ENCODE measurements around the gene ANKS3. TPM values are rescaled to one million over a fixed set of nuclear protein-coding genes. Genes with fewer than 3 reads are reported as not detected.

ANKS3 gene
- total RNA-seq, 1 experiment from 2014 or later = 26.6 TPM

DNA sequence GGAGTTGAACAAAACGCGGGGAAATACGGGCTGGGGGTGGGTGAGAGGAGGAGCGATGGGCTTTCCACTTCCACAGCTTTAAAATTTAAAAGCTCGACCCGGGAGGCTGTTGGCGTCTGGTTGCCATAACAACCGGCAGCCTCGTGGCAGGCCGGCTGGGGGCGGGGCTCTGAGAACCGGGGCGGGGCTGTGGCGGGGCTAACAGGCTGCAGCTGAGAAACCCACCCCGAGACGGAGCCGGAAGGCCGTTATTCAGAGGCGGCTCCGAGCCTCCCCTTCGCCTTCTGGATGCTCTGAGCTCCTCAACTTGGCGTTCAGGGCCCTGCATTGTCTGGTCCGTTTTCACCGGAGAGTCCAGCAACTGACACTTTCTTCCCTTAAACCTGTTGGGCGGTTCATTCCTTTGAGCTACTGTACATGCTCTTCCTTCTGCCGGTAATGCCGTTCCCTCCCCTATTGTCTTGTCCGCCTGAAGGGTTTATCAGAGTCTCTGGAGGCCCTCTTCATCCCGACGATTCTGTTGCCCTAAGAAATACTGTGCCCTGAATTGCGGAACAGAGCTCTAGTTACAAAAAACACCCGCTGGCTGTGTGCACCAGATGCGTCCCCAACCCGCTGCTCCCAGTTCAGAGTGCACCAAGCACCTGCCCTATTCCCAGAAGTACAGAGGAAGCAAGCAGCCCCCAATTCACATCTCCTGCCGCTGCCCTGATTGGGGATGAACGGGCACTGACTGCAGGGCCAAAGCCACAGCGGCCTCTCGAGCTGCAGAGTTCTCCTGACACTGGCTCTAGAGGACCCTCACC is 862 bp upstream of the ANKS3 start:
- POLR2A ChIA-PET = interaction anchor here (0.5 to 0.7 kb wide), 2 partner anchors 178 to 222 kb away, joined by 3 to 7 read pairs; no protein-coding TSS in a partner anchor
- CTCF ChIA-PET = interaction anchor here (0.6 to 1.2 kb wide), 2 partner anchors 20 to 52 kb away, joined by 3 to 4 read pairs; no protein-coding TSS in a partner anchor
- H3K27me3 ChIP-seq (ENCODE audit: control insufficient read depth, insufficient read depth, low read length) = no peaks in the 10 kb centered on the region
- H3K4me1 ChIP-seq (ENCODE audit: control insufficient read depth, insufficient read depth, low read length) = no peaks in the 10 kb centered on the region
- no peaks in the 10 kb centered on the region for H3K9me3 ChIP-seq (ENCODE audit: control insufficient read depth, insufficient read depth, low read depth, low read length)
- intact Hi-C loops (cut with micrococcal nuclease; ENCODE audit: unreplicated experiment) = no loop called here
- TF ChIP-seq, protein P1, sequence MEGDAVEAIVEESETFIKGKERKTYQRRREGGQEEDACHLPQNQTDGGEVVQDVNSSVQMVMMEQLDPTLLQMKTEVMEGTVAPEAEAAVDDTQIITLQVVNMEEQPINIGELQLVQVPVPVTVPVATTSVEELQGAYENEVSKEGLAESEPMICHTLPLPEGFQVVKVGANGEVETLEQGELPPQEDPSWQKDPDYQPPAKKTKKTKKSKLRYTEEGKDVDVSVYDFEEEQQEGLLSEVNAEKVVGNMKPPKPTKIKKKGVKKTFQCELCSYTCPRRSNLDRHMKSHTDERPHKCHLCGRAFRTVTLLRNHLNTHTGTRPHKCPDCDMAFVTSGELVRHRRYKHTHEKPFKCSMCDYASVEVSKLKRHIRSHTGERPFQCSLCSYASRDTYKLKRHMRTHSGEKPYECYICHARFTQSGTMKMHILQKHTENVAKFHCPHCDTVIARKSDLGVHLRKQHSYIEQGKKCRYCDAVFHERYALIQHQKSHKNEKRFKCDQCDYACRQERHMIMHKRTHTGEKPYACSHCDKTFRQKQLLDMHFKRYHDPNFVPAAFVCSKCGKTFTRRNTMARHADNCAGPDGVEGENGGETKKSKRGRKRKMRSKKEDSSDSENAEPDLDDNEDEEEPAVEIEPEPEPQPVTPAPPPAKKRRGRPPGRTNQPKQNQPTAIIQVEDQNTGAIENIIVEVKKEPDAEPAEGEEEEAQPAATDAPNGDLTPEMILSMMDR (IDR thresholded peaks at IDR 0.05) = no peak
- TF ChIP-seq TCF7L2 (IDR thresholded peaks at IDR 0.05; ENCODE audit: low read depth, low read length) = no peak
- TF ChIP-seq, protein P2, sequence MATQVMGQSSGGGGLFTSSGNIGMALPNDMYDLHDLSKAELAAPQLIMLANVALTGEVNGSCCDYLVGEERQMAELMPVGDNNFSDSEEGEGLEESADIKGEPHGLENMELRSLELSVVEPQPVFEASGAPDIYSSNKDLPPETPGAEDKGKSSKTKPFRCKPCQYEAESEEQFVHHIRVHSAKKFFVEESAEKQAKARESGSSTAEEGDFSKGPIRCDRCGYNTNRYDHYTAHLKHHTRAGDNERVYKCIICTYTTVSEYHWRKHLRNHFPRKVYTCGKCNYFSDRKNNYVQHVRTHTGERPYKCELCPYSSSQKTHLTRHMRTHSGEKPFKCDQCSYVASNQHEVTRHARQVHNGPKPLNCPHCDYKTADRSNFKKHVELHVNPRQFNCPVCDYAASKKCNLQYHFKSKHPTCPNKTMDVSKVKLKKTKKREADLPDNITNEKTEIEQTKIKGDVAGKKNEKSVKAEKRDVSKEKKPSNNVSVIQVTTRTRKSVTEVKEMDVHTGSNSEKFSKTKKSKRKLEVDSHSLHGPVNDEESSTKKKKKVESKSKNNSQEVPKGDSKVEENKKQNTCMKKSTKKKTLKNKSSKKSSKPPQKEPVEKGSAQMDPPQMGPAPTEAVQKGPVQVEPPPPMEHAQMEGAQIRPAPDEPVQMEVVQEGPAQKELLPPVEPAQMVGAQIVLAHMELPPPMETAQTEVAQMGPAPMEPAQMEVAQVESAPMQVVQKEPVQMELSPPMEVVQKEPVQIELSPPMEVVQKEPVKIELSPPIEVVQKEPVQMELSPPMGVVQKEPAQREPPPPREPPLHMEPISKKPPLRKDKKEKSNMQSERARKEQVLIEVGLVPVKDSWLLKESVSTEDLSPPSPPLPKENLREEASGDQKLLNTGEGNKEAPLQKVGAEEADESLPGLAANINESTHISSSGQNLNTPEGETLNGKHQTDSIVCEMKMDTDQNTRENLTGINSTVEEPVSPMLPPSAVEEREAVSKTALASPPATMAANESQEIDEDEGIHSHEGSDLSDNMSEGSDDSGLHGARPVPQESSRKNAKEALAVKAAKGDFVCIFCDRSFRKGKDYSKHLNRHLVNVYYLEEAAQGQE (IDR thresholded peaks at IDR 0.05; ENCODE audit: insufficient read depth in 1 of 2, low read depth in 2 of 2, low read length in 1 of 2) = no peak
- peak; percentile 94 for TF ChIP-seq SIN3A (IDR thresholded peaks at IDR 0.05; ENCODE audit: borderline replicate concordance, insufficient read depth, low read depth, low read length)
- TF ChIP-seq POLR2AphosphoS5 (IDR thresholded peaks at IDR 0.05; ENCODE audit: low read depth, low read length) = peak; percentile 53
- peak; percentile 86 for ATAC-seq
- DNase-seq (ENCODE audit: low read depth, low spot score) = peak; percentile 17
- H3K27ac ChIP-seq (ENCODE audit: low read length) = peak overlapping the region; percentile 86
- H3K36me3 ChIP-seq (ENCODE audit: control insufficient read depth, insufficient read depth, low read length) = peaks cover 4% of the 10 kb centered on the region; the same call in 1 of the 2 replicates
- in situ Hi-C loops (cut with HindIII; ENCODE audit: low pct_unique_long_range_greater_than_20kb, low sequenced_read_pairs) = no loop called here
- BruUV-seq (replicated peaks) = TSS peak; percentile 89
- peak overlapping the region; percentile 75 to 89 for H3K4me3 ChIP-seq (ENCODE audit: low read depth in 2 of 2, low read length in 2 of 2)

DNA sequence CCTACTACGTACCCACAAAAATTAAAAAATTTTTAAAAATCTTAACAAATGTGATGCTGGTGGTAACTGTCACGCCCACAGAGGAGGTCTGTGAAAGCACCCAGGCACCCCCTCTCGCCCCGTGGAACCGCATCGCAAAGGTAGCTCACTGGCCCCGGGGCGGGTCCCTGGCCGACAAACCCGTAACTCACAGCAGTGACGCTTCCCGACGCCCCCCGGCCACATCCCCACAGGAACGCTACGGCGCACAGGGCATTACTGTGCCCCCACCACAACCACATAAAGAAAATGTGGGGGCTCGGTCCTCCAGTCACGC is 366 bp downstream of the ANKS3 start:
- in situ Hi-C loops (cut with HindIII; ENCODE audit: low pct_unique_long_range_greater_than_20kb, low sequenced_read_pairs) (no loop called here), intact Hi-C loops (cut with micrococcal nuclease; ENCODE audit: unreplicated experiment) (no loop called here)
- H3K4me1 ChIP-seq (ENCODE audit: control insufficient read depth, insufficient read depth, low read length) = no peaks in the 10 kb centered on the region
- no peak for TF ChIP-seq SIN3A (IDR thresholded peaks at IDR 0.05; ENCODE audit: borderline replicate concordance, insufficient read depth, low read depth, low read length)
- TF ChIP-seq, protein P2 (IDR thresholded peaks at IDR 0.05; ENCODE audit: insufficient read depth in 1 of 2, low read depth in 2 of 2, low read length in 1 of 2) = no peak
- TF ChIP-seq, protein P1 (IDR thresholded peaks at IDR 0.05) = no peak
- no peak for TF ChIP-seq TCF7L2 (IDR thresholded peaks at IDR 0.05; ENCODE audit: low read depth, low read length)
- no peak for TF ChIP-seq POLR2AphosphoS5 (IDR thresholded peaks at IDR 0.05; ENCODE audit: low read depth, low read length)
- DNase-seq (ENCODE audit: low read depth, low spot score) (no peak), ATAC-seq (peak; percentile 15)
- BruUV-seq (replicated peaks) = no TSS peak
- peaks cover 4% of the 10 kb centered on the region; the same call in 1 of the 2 replicates for H3K36me3 ChIP-seq (ENCODE audit: control insufficient read depth, insufficient read depth, low read length)
- POLR2A ChIA-PET = interaction anchor here (0.5 to 0.7 kb wide), 5 partner anchors 116 to 331 kb away, joined by 3 to 9 read pairs (median 7); no protein-coding TSS in a partner anchor
- peak overlapping the region; percentile 75 to 89 for H3K4me3 ChIP-seq (ENCODE audit: low read depth in 2 of 2, low read length in 2 of 2)
- peak overlapping the region; percentile 84 for H3K27ac ChIP-seq (ENCODE audit: low read length)
- H3K9me3 ChIP-seq (ENCODE audit: control insufficient read depth, insufficient read depth, low read depth, low read length) = no peaks in the 10 kb centered on the region
- no peaks in the 10 kb centered on the region for H3K27me3 ChIP-seq (ENCODE audit: control insufficient read depth, insufficient read depth, low read length)
- CTCF ChIA-PET = interaction anchor here (1.2 kb wide), 1 partner anchor 51 kb away, joined by 3 read pairs; no protein-coding TSS in a partner anchor

Data from Panc1 (cell line).